ENCODE data around the gene TGM2.

The TGM2 gene

GRCh38 chr20:38199501-38200390 lies 34.7 kb upstream of the TGM2 start:
- DNase-seq (ENCODE audit: low read depth in 2 of 2): no peak

- DNase-seq (ENCODE audit: low read depth in 2 of 2): no peak
These were observed 33.3 kb upstream of the TGM2 start for GRCh38 chr20:38198238-38198861.

DNA sequence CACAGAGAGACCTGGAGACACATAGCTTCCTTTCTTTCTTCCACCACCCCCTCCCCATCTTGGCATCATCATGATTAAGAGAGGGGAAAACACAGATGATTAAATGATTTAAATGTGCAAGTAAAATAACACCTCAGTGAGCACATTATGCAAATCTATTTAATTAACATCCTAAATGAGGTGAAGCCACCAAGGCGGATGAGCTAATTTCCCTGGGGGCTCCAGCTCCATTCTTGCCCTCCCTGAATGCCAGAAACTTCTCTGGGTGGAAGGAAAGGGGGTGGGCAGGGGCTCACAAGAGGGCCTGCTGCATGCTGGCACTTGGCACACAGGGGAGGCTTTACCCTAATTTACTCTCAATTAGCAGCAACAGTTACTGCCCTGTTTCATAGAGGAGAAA lies 32.5 kb upstream of the TGM2 start:
- no peak for DNase-seq (ENCODE audit: low read depth in 2 of 2)

- DNase-seq (ENCODE audit: low read depth in 2 of 2): no peak
These were observed 32.1 kb upstream of the TGM2 start for GRCh38 chr20:38197217-38197616.

GRCh38 chr20:38196592-38196991 lies 31.5 kb upstream of the TGM2 start:
- DNase-seq (ENCODE audit: low read depth in 2 of 2): no peak

GRCh38 chr20:38196076-38196475 lies 31.0 kb upstream of the TGM2 start:
- DNase-seq (ENCODE audit: low read depth in 2 of 2): no peak

DNA sequence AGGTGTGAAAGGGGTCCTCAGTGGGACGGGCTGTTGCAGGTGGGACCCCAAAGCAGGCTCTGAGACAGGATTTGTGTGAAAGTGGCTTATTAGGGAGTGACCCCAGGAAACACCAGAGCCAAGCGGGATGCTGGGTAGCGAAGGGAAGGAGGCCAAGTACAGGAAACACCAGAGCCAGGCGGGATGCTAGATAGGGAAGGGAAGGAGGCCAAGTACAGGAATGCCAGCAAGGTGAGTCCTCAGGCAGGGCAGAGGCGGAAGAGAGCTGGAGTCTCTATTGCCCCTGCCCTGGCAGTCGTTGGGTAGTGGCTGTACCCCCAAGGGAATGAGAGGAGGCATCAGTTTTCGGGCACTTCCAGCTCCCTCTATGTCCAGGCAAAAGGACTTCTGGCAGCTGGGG lies 30.5 kb upstream of the TGM2 start:
- no peak for DNase-seq (ENCODE audit: low read depth in 2 of 2)

- DNase-seq (ENCODE audit: low read depth in 2 of 2): no peak
These were observed 30.0 kb upstream of the TGM2 start for GRCh38 chr20:38194971-38195504.

- DNase-seq (ENCODE audit: low read depth in 2 of 2): no peak
These were observed 28.6 kb upstream of the TGM2 start for GRCh38 chr20:38193586-38194105.

DNA sequence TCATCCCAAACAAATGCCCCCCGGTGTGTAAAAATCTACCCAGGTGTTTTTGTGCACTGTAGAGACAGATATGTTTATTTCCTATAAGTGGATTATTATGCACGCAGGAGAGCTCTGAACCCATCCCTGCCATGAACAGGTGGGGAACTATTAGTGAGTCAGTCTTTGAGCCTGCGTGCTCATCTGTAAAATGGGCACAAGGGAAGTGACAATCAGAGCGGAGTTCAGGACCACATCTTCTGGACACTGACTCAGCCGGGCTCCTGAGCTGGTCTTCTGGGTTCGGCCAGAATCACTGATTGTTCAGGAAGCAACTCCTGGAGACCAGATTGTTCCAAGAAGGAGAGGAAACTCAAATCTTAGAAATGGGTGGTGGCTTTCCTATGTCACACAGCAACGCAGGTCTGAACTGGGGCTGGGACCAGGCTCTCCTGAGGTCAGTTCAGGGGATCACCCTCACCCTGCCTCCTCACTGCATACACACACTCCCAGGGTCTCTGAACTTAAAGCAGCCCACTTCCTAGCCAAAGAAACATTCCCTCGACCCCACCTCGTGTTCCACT lies 27.3 kb upstream of the TGM2 start:
- DNase-seq (ENCODE audit: low read depth in 2 of 2): no peak

DNA sequence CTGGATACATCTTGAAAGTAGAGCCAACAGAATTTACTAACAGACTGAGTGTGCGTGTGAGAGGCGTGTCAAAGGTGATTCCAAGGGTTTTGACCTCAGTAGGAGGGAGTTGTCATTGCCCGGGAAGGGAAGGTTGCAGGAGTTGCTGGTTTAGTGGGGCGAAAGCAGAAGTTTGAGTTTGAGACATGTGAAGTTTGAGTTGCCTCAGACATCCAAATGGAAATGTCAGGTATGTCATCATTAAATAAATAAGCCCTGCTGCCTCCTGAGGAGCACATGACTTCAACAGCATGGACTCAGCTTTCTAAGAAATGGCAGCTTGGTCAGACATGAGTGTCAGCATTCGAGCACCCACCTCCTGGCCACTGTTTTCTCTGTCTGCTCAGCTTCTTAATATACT lies 26.6 kb upstream of the TGM2 start:
- no peak for DNase-seq (ENCODE audit: low read depth in 2 of 2)

DNA sequence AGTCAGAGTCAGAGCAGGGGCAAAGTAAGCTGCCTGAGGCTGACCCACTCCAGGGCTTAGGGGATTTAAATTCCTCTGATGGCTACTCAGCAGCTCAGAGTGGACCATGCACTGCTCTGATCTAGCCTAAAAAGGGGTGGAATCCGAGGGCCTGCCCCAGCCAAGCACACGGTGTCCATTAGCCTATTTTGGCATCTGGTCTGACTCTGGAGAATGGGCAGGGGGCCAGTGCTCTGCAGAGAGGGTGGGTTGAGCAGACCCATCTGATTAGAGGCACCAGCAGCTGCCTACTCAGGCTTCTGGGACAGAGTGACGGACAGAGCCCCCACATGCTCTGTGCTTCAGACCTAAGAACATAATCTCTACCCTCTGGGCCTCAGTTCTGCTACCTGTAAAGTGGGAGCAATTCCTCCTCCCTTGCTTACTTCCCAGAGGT lies 25.9 kb upstream of the TGM2 start:
- DNase-seq (ENCODE audit: low read depth in 2 of 2): no peak

DNA sequence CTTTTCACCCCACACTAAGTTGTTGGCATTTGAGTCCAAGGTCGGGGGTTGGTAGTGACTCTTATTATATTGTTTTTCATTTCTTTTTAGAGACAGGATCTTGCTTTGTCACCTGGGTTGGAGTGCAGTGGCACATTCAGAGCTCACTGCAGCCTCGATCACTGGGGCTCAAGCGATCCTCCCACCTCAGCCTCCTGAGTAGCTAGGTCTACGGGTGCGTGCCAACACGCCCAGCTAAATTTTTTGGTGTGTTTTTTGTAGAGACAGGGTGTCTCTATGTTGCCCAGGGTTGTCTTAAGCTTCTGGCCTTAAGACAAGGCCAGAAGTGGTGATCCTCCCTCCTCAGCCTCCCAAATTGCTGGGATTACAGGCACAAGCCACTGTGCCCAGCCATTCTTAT lies 25.1 kb upstream of the TGM2 start:
- DNase-seq (ENCODE audit: low read depth in 2 of 2): no peak

GRCh38 chr20:38187517-38187916 lies 22.4 kb upstream of the TGM2 start:
- DNase-seq (ENCODE audit: low read depth in 2 of 2): no peak

DNA sequence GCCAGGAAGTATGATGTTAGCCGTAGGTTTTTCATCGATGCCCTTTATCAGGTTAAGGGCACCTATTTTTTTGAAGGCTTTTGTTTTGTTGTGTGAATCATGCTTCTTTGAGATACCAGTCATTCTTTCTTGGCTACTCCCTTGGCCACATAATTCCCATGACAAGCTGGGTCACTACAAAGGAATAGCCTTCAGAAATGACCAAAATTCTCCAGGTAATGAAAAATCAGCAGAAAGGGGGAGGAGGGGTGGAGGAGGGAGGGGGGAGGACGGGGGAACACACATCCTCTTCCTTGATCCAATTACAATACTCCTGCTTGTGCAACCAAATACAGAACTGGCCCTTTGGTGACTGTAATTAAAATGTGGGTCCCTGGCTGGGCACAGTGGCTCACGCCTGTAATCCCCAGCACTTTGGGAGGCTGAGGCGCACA lies 21.7 kb upstream of the TGM2 start:
- no peak for DNase-seq (ENCODE audit: low read depth in 2 of 2)

DNA sequence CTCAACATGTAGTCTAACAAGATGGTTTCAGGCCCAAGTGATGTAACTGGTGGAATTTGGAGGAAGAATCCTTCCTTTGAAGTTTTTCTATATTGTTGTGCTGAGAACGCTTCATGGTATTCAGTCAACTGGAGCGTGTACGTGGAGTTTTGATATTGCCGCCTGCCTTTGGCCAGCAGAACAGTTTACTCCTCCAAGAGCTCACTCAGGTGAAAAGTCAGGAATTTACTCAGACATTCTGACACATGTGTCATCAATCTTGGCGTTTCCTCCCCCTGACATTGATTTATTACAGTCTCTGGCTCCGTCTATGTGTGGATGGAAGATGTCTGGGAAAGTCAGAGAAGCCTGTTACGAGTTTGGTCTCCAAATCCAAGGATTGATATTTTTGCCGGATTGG lies 19.0 kb upstream of the TGM2 start:
- no peak for DNase-seq (ENCODE audit: low read depth in 2 of 2)

- no peak for DNase-seq (ENCODE audit: low read depth in 2 of 2)
These were observed 16.9 kb upstream of the TGM2 start for GRCh38 chr20:38181971-38182370.

GRCh38 chr20:38181207-38181801 lies 16.2 kb upstream of the TGM2 start:
- DNase-seq (ENCODE audit: low read depth in 2 of 2): no peak

DNA sequence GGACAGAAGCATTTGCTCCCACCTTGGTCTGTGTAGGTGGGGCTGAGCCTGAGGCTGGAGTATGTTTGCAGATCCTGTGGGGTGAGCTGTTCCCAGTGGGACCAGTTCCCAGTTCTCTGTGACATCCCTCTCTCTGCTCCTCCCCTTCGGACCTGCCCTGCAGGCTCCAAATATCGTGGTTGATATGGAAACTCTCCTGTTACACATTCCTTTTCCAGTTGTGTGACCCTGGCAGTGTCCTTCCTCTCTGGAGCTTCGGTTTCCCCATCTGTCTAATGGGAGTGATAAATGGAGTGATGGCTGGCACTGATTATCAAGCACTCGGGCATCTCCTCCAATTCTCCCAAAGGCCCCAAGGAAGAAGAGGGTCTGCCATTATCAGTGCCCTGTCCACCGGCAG lies 15.7 kb upstream of the TGM2 start:
- DNase-seq (ENCODE audit: low read depth in 2 of 2): no peak

- no peak for DNase-seq (ENCODE audit: low read depth in 2 of 2)
These were observed 14.8 kb upstream of the TGM2 start for GRCh38 chr20:38179846-38180245.

- no peak for DNase-seq (ENCODE audit: low read depth in 2 of 2)
These were observed 13.5 kb upstream of the TGM2 start for GRCh38 chr20:38178581-38178980.

- DNase-seq (ENCODE audit: low read depth in 2 of 2): no peak
These were observed 13.0 kb upstream of the TGM2 start for GRCh38 chr20:38178065-38178491.
